Measurements from ENCODE around the gene USP40.
"Not testable (repeated sequence)": the region's sequence is repeated elsewhere in the genome, so short reads cannot be mapped to it uniquely, and the experiment has no call there.

Gene USP40

GRCh38 chr2:233600386-233600785 is 33.8 kb upstream of the USP40 start:
- H3K4me3 Mint-ChIP-seq, result no peak overlapping the region
- no peaks in the 10 kb centered on the region for H3K9me3 Mint-ChIP-seq
- TF ChIP-seq CTCF (IDR thresholded peaks at IDR 0.05; ENCODE audit: unreplicated experiment in 3 of 3), result no peak
- H3K27me3 Mint-ChIP-seq (ENCODE audit: low read depth), result no peaks in the 10 kb centered on the region
- H3K4me1 Mint-ChIP-seq, result no peaks in the 10 kb centered on the region
- H3K36me3 Mint-ChIP-seq (ENCODE audit: low read depth), result no peaks in the 10 kb centered on the region
- H3K27ac Mint-ChIP-seq, result no peak overlapping the region

- Mint-ChIP-seq H3K4me1 (no peaks in the 10 kb centered on the region), H3K27me3 (ENCODE audit: low read depth) (no peaks in the 10 kb centered on the region), H3K36me3 (ENCODE audit: low read depth) (no peaks in the 10 kb centered on the region), H3K9me3 (peaks cover 4% of the 10 kb centered on the region), H3K27ac (no peak overlapping the region), H3K4me3 (no peak overlapping the region)
- TF ChIP-seq CTCF (IDR thresholded peaks at IDR 0.05; ENCODE audit: unreplicated experiment in 3 of 3), result no peak
Observed at GRCh38 chr2:233598952-233599351, 32.4 kb upstream of the USP40 start.

GRCh38 chr2:233597522-233597921 is 30.9 kb upstream of the USP40 start:
- Mint-ChIP-seq H3K27me3 (ENCODE audit: low read depth) (no peaks in the 10 kb centered on the region), H3K4me3 (no peak overlapping the region), H3K36me3 (ENCODE audit: low read depth) (no peaks in the 10 kb centered on the region), H3K27ac (peak overlapping the region; percentile 18 to 69 (median 46)), H3K4me1 (no peaks in the 10 kb centered on the region), H3K9me3 (peaks cover 4% of the 10 kb centered on the region)
- TF ChIP-seq CTCF (IDR thresholded peaks at IDR 0.05; ENCODE audit: unreplicated experiment in 3 of 3), result no peak

- Mint-ChIP-seq H3K4me1 (no peaks in the 10 kb centered on the region), H3K9me3 (peaks cover 4% of the 10 kb centered on the region), H3K36me3 (ENCODE audit: low read depth) (no peaks in the 10 kb centered on the region), H3K4me3 (no peak overlapping the region), H3K27ac (no peak overlapping the region), H3K27me3 (ENCODE audit: low read depth) (no peaks in the 10 kb centered on the region)
- no peak for TF ChIP-seq CTCF (IDR thresholded peaks at IDR 0.05; ENCODE audit: unreplicated experiment in 3 of 3)
Observed at GRCh38 chr2:233593201-233593600, 26.6 kb upstream of the USP40 start.

GRCh38 chr2:233592706-233593105 is 26.1 kb upstream of the USP40 start:
- not testable (repeated sequence) for H3K4me3 Mint-ChIP-seq; H3K27me3 Mint-ChIP-seq (ENCODE audit: low read depth); H3K27ac Mint-ChIP-seq; H3K36me3 Mint-ChIP-seq (ENCODE audit: low read depth); H3K4me1 Mint-ChIP-seq; H3K9me3 Mint-ChIP-seq

- no peaks in the 10 kb centered on the region for H3K27me3 Mint-ChIP-seq (ENCODE audit: low read depth)
- no peak overlapping the region for H3K4me3 Mint-ChIP-seq
- H3K36me3 Mint-ChIP-seq (ENCODE audit: low read depth), result no peaks in the 10 kb centered on the region
- TF ChIP-seq CTCF (IDR thresholded peaks at IDR 0.05; ENCODE audit: unreplicated experiment in 3 of 3), result no peak
- no peak overlapping the region for H3K27ac Mint-ChIP-seq
- H3K9me3 Mint-ChIP-seq, result peaks cover 3% of the 10 kb centered on the region
- H3K4me1 Mint-ChIP-seq, result no peaks in the 10 kb centered on the region
Observed at GRCh38 chr2:233588400-233588799, 21.8 kb upstream of the USP40 start.
